KOPT-K1 (cell line): ENCODE measurements around the gene MACROD1.

Experiments used
- H3K27ac ChIP-seq: fragments of 200-600 bp; sonication (generic); 2 replicates; pipeline ENCODE4 v1.5.1; 2016; ENCODE audit warnings: antibody characterized with exemption, mild to moderate bottlenecking, low read depth, low read length; ENCODE audit not compliant: poor library complexity, severe bottlenecking
- H3K36me3 ChIP-seq: fragments of 200-600 bp; sonication (generic); 2 replicates; pipeline ENCODE4 v1.5.1; 2017; ENCODE audit warnings: antibody characterized with exemption, mild to moderate bottlenecking, low read length, moderate library complexity; ENCODE audit not compliant: insufficient read depth
- H3K9me3 ChIP-seq: fragments of 200-600 bp; sonication (generic); 2 replicates; pipeline ENCODE4 v1.5.1; 2017; ENCODE audit warnings: antibody characterized with exemption, low read length, mild to moderate bottlenecking; ENCODE audit not compliant: insufficient read depth, poor library complexity, severe bottlenecking

MACROD1 gene

GRCh38 chr11:64035081-64035524, 130.8 kb downstream of the MACROD1 start:
- H3K36me3 ChIP-seq: no peaks in the 10 kb centered on the region
- no peaks in the 10 kb centered on the region for H3K9me3 ChIP-seq
- H3K27ac ChIP-seq: no peak overlapping the region

- Histone ChIP-seq H3K36me3 (no peaks in the 10 kb centered on the region), H3K27ac (no peak overlapping the region), H3K9me3 (no peaks in the 10 kb centered on the region)
Measured at GRCh38 chr11:64034411-64034811, 131.5 kb downstream of the MACROD1 start.

GRCh38 chr11:64032050-64032449, 133.9 kb downstream of the MACROD1 start:
- Histone ChIP-seq H3K9me3 (no peaks in the 10 kb centered on the region), H3K27ac (no peak overlapping the region), H3K36me3 (no peaks in the 10 kb centered on the region)

GRCh38 chr11:64031001-64031400, 134.9 kb downstream of the MACROD1 start:
- Histone ChIP-seq H3K27ac (no peak overlapping the region), H3K36me3 (no peaks in the 10 kb centered on the region), H3K9me3 (no peaks in the 10 kb centered on the region)

GRCh38 chr11:64029773-64030172, 136.1 kb downstream of the MACROD1 start:
- H3K36me3 ChIP-seq: no peaks in the 10 kb centered on the region

GRCh38 chr11:64028398-64029115, 137.4 kb downstream of the MACROD1 start:
- Histone ChIP-seq H3K27ac (no peak overlapping the region), H3K9me3 (no peaks in the 10 kb centered on the region), H3K36me3 (no peaks in the 10 kb centered on the region)

More at GRCh38 chr11:64029773-64030172, 136.1 kb downstream of the MACROD1 start:
- Histone ChIP-seq H3K9me3 (no peaks in the 10 kb centered on the region), H3K27ac (no peak overlapping the region)

GRCh38 chr11:64027651-64028397, 138.1 kb downstream of the MACROD1 start:
- no peaks in the 10 kb centered on the region for H3K9me3 ChIP-seq
- H3K27ac ChIP-seq: no peak overlapping the region
- no peaks in the 10 kb centered on the region for H3K36me3 ChIP-seq

- no peaks in the 10 kb centered on the region for H3K36me3 ChIP-seq
Measured at GRCh38 chr11:64026575-64027205, 139.2 kb downstream of the MACROD1 start.

GRCh38 chr11:64025205-64025604, 140.7 kb downstream of the MACROD1 start:
- no peaks in the 10 kb centered on the region for H3K9me3 ChIP-seq
- H3K27ac ChIP-seq: no peak overlapping the region
- no peaks in the 10 kb centered on the region for H3K36me3 ChIP-seq

More at GRCh38 chr11:64026575-64027205, 139.2 kb downstream of the MACROD1 start:
- H3K27ac ChIP-seq: no peak overlapping the region
- H3K9me3 ChIP-seq: no peaks in the 10 kb centered on the region

GRCh38 chr11:64023712-64024710, 141.9 kb downstream of the MACROD1 start:
- Histone ChIP-seq H3K36me3 (no peaks in the 10 kb centered on the region), H3K27ac (no peak overlapping the region), H3K9me3 (no peaks in the 10 kb centered on the region)

- no peaks in the 10 kb centered on the region for H3K36me3 ChIP-seq
- no peaks in the 10 kb centered on the region for H3K9me3 ChIP-seq
- no peak overlapping the region for H3K27ac ChIP-seq
Measured at GRCh38 chr11:64022125-64022784, 143.7 kb downstream of the MACROD1 start.

GRCh38 chr11:64021757-64022093, 144.2 kb downstream of the MACROD1 start:
- H3K27ac ChIP-seq: no peak overlapping the region
- no peaks in the 10 kb centered on the region for H3K36me3 ChIP-seq
- no peaks in the 10 kb centered on the region for H3K9me3 ChIP-seq

GRCh38 chr11:64020976-64021756, 144.7 kb downstream of the MACROD1 start:
- no peak overlapping the region for H3K27ac ChIP-seq
- no peaks in the 10 kb centered on the region for H3K36me3 ChIP-seq
- H3K9me3 ChIP-seq: no peaks in the 10 kb centered on the region
